Medulla oblongata (tissue), 1 donor: ENCODE results near the gene PCDHGA12.
"Not testable (repeated sequence)": the region's sequence is repeated elsewhere in the genome, so short reads cannot be mapped to it uniquely, and the experiment has no call there.

Source experiments
- DNase-seq: peaks from one replicate; pipeline ENCODE4 v3.0.0-alpha.2; 2015; ENCODE audit errors: extremely low spot score

The PCDHGA12 gene

DNA sequence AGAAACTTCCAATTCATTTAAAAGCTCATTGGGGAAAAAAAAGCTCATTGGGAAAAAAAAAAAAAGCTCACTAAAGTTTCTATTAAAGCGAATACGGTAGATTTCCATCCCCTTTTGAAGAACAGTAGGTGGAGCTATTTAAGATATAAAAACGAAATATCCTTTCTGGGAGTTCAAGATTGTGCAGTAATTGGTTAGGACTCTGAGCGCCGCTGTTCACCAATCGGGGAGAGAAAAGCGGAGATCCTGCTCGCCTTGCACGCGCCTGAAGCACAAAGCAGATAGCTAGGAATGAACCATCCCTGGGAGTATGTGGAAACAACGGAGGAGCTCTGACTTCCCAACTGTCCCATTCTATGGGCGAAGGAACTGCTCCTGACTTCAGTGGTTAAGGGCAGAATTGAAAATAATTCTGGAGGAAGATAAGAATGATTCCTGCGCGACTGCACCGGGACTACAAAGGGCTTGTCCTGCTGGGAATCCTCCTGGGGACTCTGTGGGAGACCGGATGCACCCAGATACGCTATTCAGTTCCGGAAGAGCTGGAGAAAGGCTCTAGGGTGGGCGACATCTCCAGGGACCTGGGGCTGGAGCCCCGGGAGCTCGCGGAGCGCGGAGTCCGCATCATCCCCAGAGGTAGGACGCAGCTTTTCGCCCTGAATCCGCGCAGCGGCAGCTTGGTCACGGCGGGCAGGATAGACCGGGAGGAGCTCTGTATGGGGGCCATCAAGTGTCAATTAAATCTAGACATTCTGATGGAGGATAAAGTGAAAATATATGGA, at the start of gene PCDHGA12:
TSS of gene PCDHGA12 (plus strand) at position 176 of the 782 bp plus-strand sequence. CDS start at position 429, 253 bp downstream.
- peak; percentile 62 for DNase-seq

DNA sequence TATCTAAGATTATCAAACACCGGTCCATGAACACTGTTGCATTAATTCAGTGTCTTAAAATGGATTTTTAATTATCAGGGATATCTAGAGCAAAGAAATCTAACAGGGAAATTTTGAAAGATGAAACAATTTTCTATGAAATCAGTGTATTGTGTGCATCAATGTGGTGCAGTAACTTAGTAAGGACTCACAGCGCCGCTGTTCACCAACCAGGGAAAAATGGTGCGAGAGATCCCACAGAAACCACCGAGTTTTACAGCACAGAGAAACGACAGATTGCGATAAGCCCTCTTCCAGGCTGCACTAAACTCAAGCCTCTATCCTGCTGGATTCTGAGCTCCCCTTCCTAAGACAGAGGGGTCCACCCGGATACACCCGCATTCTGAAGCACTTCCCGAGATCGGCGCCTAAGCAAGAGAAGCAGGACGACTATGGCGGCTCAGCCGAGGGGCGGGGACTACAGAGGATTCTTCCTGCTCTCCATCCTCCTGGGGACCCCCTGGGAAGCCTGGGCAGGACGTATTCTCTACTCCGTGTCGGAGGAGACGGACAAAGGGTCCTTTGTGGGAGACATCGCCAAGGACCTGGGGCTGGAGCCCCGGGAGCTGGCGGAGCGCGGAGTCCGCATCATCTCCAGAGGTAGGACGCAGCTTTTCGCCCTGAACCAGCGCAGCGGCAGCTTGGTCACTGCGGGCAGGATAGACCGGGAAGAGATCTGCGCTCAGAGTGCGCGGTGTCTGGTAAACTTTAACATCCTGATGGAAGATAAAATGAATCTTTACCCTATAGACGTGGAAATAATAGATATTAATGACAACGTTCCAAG, 47.6 kb upstream of the PCDHGA12 start, which contains the start of gene PCDHGA7:
TSS of gene PCDHGA7 (plus strand) at position 274 of the 826 bp plus-strand sequence. CDS start at position 432, 158 bp downstream.
- no peak for DNase-seq

GRCh38 chr5:141383345-141383744, 47.0 kb upstream of the PCDHGA12 start:
- no peak for DNase-seq

GRCh38 chr5:141384471-141385267, 45.6 kb upstream of the PCDHGA12 start:
- DNase-seq, result no peak

- peak; percentile 4 for DNase-seq
Observed at GRCh38 chr5:141387557-141388311, 42.6 kb upstream of the PCDHGA12 start, which contains the start of gene PCDHGB4. TSS of gene PCDHGB4 (plus strand) at chr5:141387698. CDS start at chr5:141387885, 187 bp downstream.

GRCh38 chr5:141388661-141389060, 41.6 kb upstream of the PCDHGA12 start:
- no peak for DNase-seq

- DNase-seq, result no peak
Observed at GRCh38 chr5:141389153-141390042, 40.9 kb upstream of the PCDHGA12 start.

GRCh38 chr5:141392429-141393198, 37.7 kb upstream of the PCDHGA12 start, which contains the start of gene PCDHGA8:
TSS of gene PCDHGA8 (plus strand) at chr5:141392633. CDS start at chr5:141392814, 181 bp downstream.
- no peak for DNase-seq

DNA sequence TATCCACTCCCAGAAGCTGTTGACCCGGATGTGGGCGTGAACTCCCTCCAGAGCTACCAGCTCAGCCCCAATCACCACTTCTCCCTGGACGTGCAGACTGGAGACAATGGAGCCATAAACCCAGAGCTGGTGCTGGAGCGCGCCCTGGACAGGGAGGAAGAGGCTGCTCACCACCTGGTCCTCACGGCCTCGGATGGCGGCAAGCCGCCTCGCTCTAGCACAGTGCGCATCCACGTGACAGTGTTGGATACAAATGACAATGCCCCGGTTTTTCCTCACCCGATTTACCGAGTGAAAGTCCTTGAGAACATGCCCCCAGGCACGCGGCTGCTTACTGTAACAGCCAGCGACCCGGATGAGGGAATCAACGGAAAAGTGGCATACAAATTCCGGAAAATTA, 37.0 kb upstream of the PCDHGA12 start:
- DNase-seq, result no peak

DNA sequence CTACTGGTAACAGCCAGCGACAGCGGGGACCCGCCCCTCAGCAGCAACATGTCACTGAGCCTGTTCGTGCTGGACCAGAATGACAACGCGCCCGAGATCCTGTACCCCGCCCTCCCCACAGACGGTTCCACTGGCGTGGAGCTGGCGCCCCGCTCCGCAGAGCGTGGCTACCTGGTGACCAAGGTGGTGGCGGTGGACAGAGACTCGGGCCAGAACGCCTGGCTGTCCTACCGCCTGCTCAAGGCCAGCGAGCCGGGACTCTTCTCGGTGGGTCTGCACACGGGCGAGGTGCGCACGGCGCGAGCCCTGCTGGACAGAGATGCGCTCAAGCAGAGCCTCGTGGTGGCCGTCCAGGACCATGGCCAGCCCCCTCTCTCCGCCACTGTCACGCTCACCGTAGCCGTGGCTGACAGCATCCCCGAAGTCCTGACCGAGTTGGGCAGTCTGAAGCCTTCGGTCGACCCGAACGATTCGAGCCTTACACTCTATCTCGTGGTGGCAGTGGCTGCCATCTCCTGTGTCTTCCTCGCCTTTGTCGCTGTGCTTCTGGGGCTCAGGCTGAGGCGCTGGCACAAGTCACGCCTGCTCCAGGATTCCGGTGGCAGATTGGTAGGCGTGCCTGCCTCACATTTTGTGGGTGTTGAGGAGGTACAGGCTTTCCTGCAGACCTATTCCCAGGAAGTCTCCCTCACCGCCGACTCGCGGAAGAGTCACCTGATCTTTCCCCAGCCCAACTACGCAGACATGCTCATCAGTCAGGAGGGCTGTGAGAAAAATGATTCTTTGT, 35.7 kb upstream of the PCDHGA12 start:
- DNase-seq, result not testable (repeated sequence)

DNA sequence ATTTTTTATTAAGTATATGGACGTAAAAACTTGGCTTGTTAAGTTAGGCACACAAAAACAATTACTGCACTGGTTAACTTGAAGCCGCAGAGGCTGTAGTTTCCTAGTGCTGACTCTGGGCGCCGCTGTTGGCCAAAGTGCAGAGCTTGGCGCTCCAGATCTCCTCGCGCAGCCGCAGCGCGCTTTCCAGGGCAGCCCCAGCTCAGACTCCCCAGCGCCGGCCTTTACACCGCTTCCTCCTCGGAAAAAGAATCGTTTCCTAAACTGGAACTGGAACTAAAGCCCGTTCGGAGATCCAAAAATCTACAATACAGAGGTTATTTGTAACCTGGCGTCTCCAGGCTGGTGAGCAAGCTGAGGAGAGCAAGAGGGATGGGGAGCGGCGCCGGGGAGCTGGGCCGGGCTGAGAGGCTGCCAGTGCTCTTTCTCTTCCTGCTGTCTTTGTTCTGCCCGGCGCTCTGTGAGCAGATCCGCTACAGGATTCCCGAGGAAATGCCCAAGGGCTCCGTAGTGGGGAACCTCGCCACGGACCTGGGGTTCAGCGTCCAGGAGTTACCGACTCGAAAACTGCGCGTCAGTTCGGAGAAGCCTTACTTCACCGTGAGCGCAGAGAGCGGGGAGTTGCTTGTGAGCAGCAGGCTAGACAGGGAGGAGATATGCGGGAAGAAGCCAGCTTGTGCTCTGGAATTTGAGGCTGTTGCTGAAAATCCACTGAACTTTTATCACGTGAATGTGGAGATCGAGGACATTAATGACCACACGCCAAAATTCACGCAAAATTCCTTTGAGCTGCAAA, 32.4 kb upstream of the PCDHGA12 start, which contains the start of gene PCDHGB5:
TSS of gene PCDHGB5 (plus strand) at position 192 of the 796 bp plus-strand sequence. CDS start at position 373, 181 bp downstream.
- DNase-seq, result peak; percentile 12

DNA sequence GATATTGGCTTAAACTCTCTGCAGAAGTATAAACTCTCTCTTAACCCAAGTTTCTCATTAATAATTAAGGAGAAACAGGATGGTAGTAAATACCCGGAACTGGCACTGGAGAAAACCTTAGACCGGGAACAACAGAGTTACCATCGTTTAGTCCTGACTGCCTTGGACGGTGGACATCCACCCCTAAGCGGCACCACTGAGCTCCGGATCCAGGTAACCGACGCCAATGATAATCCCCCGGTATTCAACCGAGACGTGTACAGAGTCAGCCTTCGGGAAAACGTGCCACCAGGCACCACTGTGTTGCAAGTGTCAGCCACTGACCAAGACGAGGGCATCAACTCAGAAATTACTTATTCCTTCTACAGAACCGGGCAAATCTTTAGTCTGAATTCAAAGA, 31.7 kb upstream of the PCDHGA12 start:
- no peak for DNase-seq

GRCh38 chr5:141399555-141400258, 30.6 kb upstream of the PCDHGA12 start:
- DNase-seq, result no peak

DNA sequence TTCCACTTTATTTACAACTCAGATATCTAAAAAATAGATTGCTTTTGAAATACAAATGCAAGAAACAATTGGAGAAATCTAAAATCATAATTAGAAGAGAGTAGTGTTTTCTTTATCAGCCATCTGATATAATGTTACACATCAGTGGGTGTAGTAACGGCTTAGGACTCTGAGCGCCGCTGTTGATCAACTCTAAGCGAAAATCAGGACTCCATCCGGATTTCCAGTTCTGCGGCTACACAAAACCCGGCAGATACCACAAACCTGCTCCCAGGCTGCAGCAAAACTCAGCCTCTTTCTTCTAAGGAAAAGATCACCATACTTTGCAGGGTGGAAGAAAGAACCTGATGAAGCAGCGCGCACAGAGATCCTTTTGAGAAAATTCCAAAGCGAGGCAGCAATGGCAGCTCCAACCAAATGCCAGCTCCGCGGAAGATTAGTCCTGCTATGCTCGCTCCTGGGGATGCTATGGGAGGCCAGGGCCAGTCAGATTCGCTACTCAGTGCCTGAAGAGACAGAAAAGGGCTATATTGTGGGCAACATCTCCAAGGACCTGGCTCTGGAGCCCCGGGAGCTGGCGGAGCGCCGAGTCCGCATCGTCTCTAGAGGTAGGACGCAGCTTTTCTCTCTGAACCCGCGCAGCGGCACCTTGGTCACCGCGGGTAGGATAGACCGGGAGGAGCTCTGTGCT, 27.6 kb upstream of the PCDHGA12 start, which contains the start of gene PCDHGA9:
TSS of gene PCDHGA9 (plus strand) at position 226 of the 691 bp plus-strand sequence. CDS start at position 401, 175 bp downstream.
- DNase-seq, result peak; percentile 27

DNA sequence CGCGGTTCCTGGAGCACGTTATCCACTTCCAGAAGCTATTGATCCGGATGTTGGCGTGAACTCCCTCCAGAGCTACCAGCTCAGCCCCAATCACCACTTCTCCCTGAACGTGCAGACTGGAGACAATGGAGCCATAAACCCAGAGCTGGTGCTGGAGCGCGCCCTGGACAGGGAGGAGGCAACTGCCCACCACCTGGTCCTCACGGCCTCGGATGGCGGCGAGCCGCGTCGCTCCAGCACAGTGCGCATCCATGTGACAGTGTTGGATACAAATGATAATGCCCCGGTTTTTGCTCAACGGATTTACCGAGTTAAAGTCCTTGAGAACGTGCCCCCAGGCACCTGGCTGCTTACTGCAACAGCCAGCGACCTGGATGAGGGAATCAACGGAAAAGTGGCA, 26.9 kb upstream of the PCDHGA12 start:
- no peak for DNase-seq
